ENCODE results near the gene ELP2.

ELP2 gene

DNA sequence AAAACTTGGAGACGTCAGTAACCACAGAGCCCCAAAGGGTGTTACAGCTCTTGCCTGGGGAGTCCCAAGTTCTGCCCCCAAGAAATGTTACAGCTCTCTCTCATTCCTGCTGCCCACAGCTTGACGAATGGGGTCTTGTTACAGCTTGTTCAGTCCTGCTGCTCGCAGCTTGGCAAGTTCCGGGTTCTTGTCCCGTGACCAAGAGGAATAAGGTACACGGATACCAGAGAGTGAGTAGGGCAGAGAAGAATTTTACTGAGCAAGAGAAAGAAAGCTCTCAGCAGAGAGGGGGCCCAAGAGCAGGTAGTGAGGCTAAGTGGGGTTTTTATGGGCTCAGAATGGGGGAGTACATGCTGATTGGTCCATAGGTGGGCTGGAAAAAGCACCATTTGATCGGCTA lies 27.8 kb upstream of the ELP2 start:
- DNase-seq = no peak
- H3K36me3 ChIP-seq = no peaks in the 10 kb centered on the region

DNA sequence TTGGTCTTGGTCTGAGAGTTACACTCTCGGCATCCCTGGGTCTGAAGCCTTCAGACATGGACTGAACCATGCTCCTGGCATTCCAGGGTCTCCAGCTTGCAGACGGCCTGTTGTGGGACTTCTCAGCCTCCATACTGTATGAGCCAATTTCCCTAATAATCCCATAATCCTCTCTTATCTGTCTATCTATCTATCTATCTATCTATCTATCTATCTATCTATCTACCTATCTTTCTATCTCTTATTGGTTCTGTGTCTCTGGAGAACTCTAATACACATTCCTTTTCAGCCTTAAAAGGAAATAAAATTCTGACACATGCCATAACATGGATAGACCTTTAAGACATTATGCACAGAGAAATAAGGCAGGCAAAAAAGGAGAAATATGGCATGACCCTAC lies 24.9 kb upstream of the ELP2 start:
- Histone ChIP-seq H3K27ac (no peak overlapping the region), H3K27me3 (ENCODE audit: insufficient read depth, low read depth, severe bottlenecking) (no peaks in the 10 kb centered on the region), H3K9me3 (ENCODE audit: severe bottlenecking) (peaks cover 5% of the 10 kb centered on the region), H3K4me3 (ENCODE audit: low read depth, low read length) (no peak overlapping the region), H3K36me3 (peaks cover 3% of the 10 kb centered on the region)
- no peak for DNase-seq
- TF ChIP-seq, protein P1, sequence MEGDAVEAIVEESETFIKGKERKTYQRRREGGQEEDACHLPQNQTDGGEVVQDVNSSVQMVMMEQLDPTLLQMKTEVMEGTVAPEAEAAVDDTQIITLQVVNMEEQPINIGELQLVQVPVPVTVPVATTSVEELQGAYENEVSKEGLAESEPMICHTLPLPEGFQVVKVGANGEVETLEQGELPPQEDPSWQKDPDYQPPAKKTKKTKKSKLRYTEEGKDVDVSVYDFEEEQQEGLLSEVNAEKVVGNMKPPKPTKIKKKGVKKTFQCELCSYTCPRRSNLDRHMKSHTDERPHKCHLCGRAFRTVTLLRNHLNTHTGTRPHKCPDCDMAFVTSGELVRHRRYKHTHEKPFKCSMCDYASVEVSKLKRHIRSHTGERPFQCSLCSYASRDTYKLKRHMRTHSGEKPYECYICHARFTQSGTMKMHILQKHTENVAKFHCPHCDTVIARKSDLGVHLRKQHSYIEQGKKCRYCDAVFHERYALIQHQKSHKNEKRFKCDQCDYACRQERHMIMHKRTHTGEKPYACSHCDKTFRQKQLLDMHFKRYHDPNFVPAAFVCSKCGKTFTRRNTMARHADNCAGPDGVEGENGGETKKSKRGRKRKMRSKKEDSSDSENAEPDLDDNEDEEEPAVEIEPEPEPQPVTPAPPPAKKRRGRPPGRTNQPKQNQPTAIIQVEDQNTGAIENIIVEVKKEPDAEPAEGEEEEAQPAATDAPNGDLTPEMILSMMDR (IDR thresholded peaks at IDR 0.05; ENCODE audit: low read depth, low read length) = no peak

More for the DNA sequence above, 27.8 kb upstream of the ELP2 start:
- TF ChIP-seq, protein P1 (IDR thresholded peaks at IDR 0.05; ENCODE audit: low read depth, low read length) = no peak
- Histone ChIP-seq H3K9me3 (ENCODE audit: severe bottlenecking) (peaks cover 5% of the 10 kb centered on the region), H3K27ac (no peak overlapping the region), H3K27me3 (ENCODE audit: insufficient read depth, low read depth, severe bottlenecking) (no peaks in the 10 kb centered on the region), H3K4me3 (ENCODE audit: low read depth, low read length) (no peak overlapping the region)

GRCh38 chr18:36107477-36107876 lies 22.2 kb upstream of the ELP2 start:
- no peak overlapping the region for H3K27ac ChIP-seq
- no peak overlapping the region for H3K4me3 ChIP-seq (ENCODE audit: low read depth, low read length)
- no peak for DNase-seq
- peaks cover 20% of the 10 kb centered on the region for H3K36me3 ChIP-seq
- no peaks in the 10 kb centered on the region for H3K9me3 ChIP-seq (ENCODE audit: severe bottlenecking)
- H3K27me3 ChIP-seq (ENCODE audit: insufficient read depth, low read depth, severe bottlenecking) = no peaks in the 10 kb centered on the region
- TF ChIP-seq, protein P1 (IDR thresholded peaks at IDR 0.05; ENCODE audit: low read depth, low read length) = no peak

GRCh38 chr18:36108196-36108595 lies 21.5 kb upstream of the ELP2 start:
- H3K27ac ChIP-seq = no peak overlapping the region
- no peak for DNase-seq
- TF ChIP-seq, protein P1 (IDR thresholded peaks at IDR 0.05; ENCODE audit: low read depth, low read length) = no peak
- peaks cover 26% of the 10 kb centered on the region for H3K36me3 ChIP-seq
- no peak overlapping the region for H3K4me3 ChIP-seq (ENCODE audit: low read depth, low read length)
- no peaks in the 10 kb centered on the region for H3K9me3 ChIP-seq (ENCODE audit: severe bottlenecking)
- H3K27me3 ChIP-seq (ENCODE audit: insufficient read depth, low read depth, severe bottlenecking) = no peaks in the 10 kb centered on the region

DNA sequence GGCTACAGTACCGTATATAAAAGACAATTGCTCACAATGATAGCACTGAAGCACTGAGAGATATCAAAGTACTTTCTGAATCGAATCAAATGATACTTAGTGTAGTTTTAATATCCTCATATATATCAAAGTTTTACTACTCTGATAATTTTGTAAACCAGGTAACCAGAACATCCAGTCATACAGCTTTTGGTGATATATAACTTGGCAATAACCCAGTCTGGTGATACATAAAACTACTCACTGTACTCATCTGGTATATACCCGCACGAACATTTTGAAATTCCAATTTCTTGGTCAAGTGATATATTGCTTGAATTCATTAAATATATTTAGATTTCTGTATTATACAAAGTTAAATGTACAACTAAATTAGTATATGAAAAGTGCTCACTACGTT lies 21.1 kb upstream of the ELP2 start:
- Histone ChIP-seq H3K36me3 (peaks cover 28% of the 10 kb centered on the region), H3K27me3 (ENCODE audit: insufficient read depth, low read depth, severe bottlenecking) (no peaks in the 10 kb centered on the region), H3K9me3 (ENCODE audit: severe bottlenecking) (no peaks in the 10 kb centered on the region), H3K27ac (no peak overlapping the region), H3K4me3 (ENCODE audit: low read depth, low read length) (no peak overlapping the region)
- no peak for DNase-seq
- TF ChIP-seq, protein P1 (IDR thresholded peaks at IDR 0.05; ENCODE audit: low read depth, low read length) = no peak

DNA sequence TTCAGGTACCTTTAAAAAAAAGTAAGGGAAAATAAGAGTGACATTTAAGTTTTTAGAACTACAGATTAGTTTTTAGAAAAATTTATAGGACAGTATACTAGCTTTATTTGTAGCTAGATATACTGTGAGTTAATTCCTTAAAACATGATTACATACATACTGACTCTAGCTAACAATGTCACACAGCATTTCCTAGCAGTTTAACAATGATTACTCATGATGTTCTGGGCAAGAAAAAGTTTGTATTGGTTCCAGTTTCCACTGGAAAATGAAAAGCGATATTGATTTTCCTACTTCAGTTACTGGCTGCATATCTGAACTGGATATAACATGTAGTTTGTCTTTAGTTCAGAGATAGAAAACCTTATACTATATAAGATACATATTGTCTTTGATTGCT lies 20.0 kb upstream of the ELP2 start:
- Histone ChIP-seq H3K4me3 (ENCODE audit: low read depth, low read length) (no peak overlapping the region), H3K27ac (no peak overlapping the region), H3K27me3 (ENCODE audit: insufficient read depth, low read depth, severe bottlenecking) (no peaks in the 10 kb centered on the region), H3K36me3 (peaks cover 38% of the 10 kb centered on the region), H3K9me3 (ENCODE audit: severe bottlenecking) (no peaks in the 10 kb centered on the region)
- TF ChIP-seq, protein P1 (IDR thresholded peaks at IDR 0.05; ENCODE audit: low read depth, low read length) = no peak
- DNase-seq = no peak

All from WERI-Rb-1 (cell line).